Right lobe of liver (tissue), 6 donors: ENCODE data around the gene C2CD2L. TPM values are rescaled to one million over a fixed set of nuclear protein-coding genes. Genes with fewer than 3 reads are reported as not detected.
"Not testable (repeated sequence)": the region's sequence is repeated elsewhere in the genome, so short reads cannot be mapped to it uniquely, and the experiment has no call there.

ENCODE experiments used
- ATAC-seq, 4 donors: fragments of 200-7000 bp; cut with Tn5 transposase; one replicate each; pipeline ENCODE4 v1.9.1; 2020; ENCODE audit warnings: mild to moderate bottlenecking in 4 of 4, moderate library complexity in 4 of 4
- DNase-seq, 3 donors: peaks; one replicate each; pipeline ENCODE4 v3.0.0-alpha.2; 2020
- H3K27ac ChIP-seq, 3 donors: fragments of 200-600 bp; one replicate each; pipeline ENCODE4 v1.8.0; 2022
- H3K27me3 ChIP-seq, 2 donors: fragments of 200-600 bp; one replicate each; pipeline ENCODE4 v1.8.0; 2022
- H3K36me3 ChIP-seq, 4 donors: fragments of 200-600 bp; sonication (generic) in 1 of 4; one replicate each; pipeline versions ENCODE4 v1.5.1 to v1.8.0; 2017 to 2022; ENCODE audit warnings: control low read depth in 1 of 4
- H3K4me1 ChIP-seq, 4 donors: fragments of 200-600 bp; sonication (generic) in 1 of 4; one replicate each; pipeline versions ENCODE4 v1.5.1 to v1.8.0; 2017 to 2022; ENCODE audit warnings: control low read depth in 1 of 4
- H3K4me3 ChIP-seq, 3 donors: fragments of 200-600 bp; one replicate each; pipeline ENCODE4 v1.8.0; 2022
- H3K9me3 ChIP-seq, 4 donors: fragments of 200-600 bp; sonication (generic) in 1 of 4; one replicate each; pipeline versions ENCODE4 v1.5.1 to v1.8.0; 2017 to 2022; ENCODE audit warnings: control low read depth in 1 of 4
- POLR2A ChIP-seq: fragments of 450-650 bp; IDR thresholded peaks from one replicate; pipeline ENCODE4 v1.6.1; 2017; ENCODE audit warnings: antibody characterized with exemption, mild to moderate bottlenecking
- WGBS: methylation state at CpG from one replicate; pipeline ENCODE4 v1.1.6; 2018; ENCODE audit warnings: low coverage, low lambda C conversion rate; ENCODE audit not compliant: insufficient coverage; ENCODE audit errors: missing lambda C conversion rate; 5-methylcytosine and 5-hydroxymethylcytosine counted together
- intact Hi-C, 2 donors: fragments of 100-400 bp; cut with DNase I; formaldehyde crosslinking; loops; one replicate each; pipeline versions ENCODE4 v1.11.2 to v1.14.1; 2022
- long read RNA-seq: library from polyadenylated mRNA; unstranded; transcript quantifications from one replicate; pipeline ENCODE4 v2.0.0, GENCODE V29; 2019
- total RNA-seq, 6 experiments: library from RNA; depleted of rRNA in 2 of 6; stranded (reverse); fragments of >200 nt in 2 of 6; fragmentation: NEBNext Ultra II Directional in 3 of 6; extraction: Animal tissue kit (Norgen Biotek cat#: 25700) in 3 of 6; gene quantifications; one replicate each; pipeline versions ENCODE4 v1.1.0 to v1.2.4, GENCODE V29; 2016 to 2023
- TF ChIP-seq, protein P1 (sequence below), 4 donors: fragments of 200-600 bp in 3 of 4; fragments of 450-650 bp in 1 of 4; IDR thresholded peaks; one replicate each; pipeline versions ENCODE4 v1.5.1 to v1.8.0; 2016 to 2022; ENCODE audit warnings: antibody characterized with exemption in 4 of 4, mild to moderate bottlenecking in 2 of 4
- donor health status: DM: no; HTN: yes; CAD: no.
- donor health status: DM: no; HTN: no; CAD: no.
- donor health status: DM: no; HTN: no; CAD: no.
- donor health status: DM: no; HTN: yes; CAD: no.
- donor health status: DM: no; HTN: yes; CAD: no.

The C2CD2L gene
- 1 to 10 TPM; 5.4 to 9.7 (median 6.5) TPM for total RNA-seq
- long read RNA-seq, partial matches to known transcripts = 0 of 1 reads
- long read RNA-seq, other reads (novel, unspliced or antisense) = 1 of 1 reads

DNA sequence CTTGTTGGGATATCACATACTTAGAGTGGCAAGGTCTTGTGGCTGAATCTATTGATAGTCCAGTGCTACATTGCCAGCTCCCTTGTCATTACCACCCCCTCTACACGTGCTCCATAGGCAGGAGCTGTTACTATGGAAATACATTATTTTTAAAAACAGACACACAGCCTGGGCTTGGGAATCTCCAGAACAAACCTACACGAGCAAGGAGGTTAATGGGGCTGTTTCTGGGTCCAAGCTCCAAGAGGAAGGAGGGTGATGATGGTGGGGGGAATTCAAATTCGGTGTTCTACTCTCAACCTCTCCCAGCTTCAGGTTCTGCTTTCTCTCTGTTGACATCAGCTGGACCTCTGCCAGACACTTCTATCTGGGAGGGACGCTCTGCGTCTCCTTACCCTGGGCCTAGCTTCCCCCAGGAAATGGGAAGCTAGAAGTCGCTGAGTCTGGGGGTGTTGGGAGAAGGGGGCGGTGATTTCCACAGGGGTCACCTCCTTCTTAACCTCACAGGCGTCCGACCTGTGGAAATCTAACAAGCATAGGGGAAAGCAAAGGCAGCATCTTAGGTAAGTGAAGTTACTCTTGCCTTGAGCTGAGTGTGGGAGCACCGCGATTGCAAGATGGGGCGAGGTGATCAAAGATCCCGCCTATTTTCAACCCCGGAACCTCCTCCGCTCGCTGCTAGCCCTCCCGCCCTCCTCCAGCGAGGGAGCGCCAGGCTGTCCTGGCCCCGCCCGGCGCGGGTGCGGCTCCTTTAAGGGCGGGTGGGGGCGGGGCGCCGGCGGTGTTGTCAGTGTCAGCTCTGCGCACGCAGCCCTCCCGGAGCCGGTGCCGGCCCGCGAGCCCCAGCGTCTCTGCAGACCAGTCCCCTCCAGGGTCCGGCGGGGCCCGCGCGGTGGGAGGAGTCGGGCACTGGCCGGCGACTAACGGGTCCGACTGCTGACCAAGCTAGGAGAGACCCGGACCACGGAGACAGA lies at the start of gene C2CD2L:
Gene C2CD2L, plus strand, starts transcription at position 781 of the 974 bp plus-strand sequence. CDS start 398 bp downstream, outside the sequence.
- peak; percentile 82 to 90 (median 88) for ATAC-seq
- 8% methylated on average over 9 of the region's 49 CpGs for WGBS
- Histone ChIP-seq H3K27me3 (no peaks in the 10 kb centered on the region), H3K4me3 (peak within 1 kb of the TSS; percentile 97 to 98 (median 98)), H3K36me3 (peaks cover 0 to 9% (median 6%) of the 10 kb centered on the region in 4 donors), H3K27ac (peak within 1 kb of the TSS; percentile 48 to 75 (median 61)), H3K9me3 (no peaks in the 10 kb centered on the region), H3K4me1 (peaks cover 0 to 28% (median 4%) of the 10 kb centered on the region in 4 donors)
- peak; percentile 63 for TF ChIP-seq POLR2A
- TF ChIP-seq, protein P1, sequence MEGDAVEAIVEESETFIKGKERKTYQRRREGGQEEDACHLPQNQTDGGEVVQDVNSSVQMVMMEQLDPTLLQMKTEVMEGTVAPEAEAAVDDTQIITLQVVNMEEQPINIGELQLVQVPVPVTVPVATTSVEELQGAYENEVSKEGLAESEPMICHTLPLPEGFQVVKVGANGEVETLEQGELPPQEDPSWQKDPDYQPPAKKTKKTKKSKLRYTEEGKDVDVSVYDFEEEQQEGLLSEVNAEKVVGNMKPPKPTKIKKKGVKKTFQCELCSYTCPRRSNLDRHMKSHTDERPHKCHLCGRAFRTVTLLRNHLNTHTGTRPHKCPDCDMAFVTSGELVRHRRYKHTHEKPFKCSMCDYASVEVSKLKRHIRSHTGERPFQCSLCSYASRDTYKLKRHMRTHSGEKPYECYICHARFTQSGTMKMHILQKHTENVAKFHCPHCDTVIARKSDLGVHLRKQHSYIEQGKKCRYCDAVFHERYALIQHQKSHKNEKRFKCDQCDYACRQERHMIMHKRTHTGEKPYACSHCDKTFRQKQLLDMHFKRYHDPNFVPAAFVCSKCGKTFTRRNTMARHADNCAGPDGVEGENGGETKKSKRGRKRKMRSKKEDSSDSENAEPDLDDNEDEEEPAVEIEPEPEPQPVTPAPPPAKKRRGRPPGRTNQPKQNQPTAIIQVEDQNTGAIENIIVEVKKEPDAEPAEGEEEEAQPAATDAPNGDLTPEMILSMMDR (IDR thresholded peaks at IDR 0.05) = no peak
- DNase-seq = peak; percentile 90 to 92 (median 90)
- intact Hi-C loops = no loop called here

DNA sequence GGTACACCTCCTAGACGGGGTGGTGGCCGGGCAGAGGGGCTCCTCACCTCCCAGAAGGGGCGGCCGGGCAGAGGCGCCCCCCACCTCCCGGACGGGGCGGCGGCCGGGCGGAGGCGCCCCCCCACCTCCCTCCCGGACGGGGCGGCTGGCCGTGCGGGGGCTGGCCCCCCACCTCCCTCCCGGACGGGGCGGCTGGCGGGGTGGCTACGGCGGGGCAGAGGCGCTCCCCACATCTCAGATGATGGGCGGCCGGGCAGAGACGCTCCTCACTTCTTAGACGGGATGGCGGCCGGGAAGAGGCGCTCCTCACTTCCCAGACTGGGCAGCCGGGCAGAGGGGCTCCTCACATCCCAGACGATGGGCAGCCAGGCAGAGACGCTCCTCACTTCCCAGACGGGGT lies 48.0 kb upstream of the C2CD2L start:
- H3K27ac ChIP-seq, DNase-seq, H3K9me3 ChIP-seq, ATAC-seq, H3K4me3 ChIP-seq, H3K27me3 ChIP-seq, intact Hi-C loops: not testable (repeated sequence)
- 76% methylated on average over 5 of the region's 35 CpGs for WGBS
- H3K36me3 ChIP-seq = peaks cover 3 to 10% (median 8%) of the 10 kb centered on the region in 4 donors
- peaks cover 0 to 28% (median 3%) of the 10 kb centered on the region in 4 donors for H3K4me1 ChIP-seq

DNA sequence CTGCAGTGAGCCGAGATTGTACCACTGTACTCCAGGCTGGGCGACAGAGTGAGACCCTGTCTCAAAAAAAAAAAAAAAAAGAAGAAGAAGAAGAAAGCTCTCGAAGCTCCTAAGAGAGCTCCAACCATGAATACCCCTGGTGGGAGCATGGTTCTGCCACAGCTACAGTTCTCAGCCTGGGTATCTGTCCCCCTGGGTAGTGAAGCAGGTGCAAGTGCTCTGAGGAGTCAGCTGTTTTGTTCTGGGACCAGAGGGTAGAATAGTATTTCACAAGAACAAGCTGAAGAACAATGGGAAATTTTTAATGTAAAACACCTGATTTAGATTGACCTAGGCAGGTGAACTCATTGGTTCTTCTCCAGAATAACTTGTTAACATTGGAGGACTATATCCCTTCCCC lies 45.9 kb upstream of the C2CD2L start:
- intact Hi-C loops = no loop called here
- Histone ChIP-seq H3K4me3 (no peak overlapping the region), H3K36me3 (no peaks in the 10 kb centered on the region), H3K4me1 (peaks cover 0 to 18% (median 3%) of the 10 kb centered on the region in 4 donors), H3K27ac (no peak overlapping the region), H3K27me3 (no peaks in the 10 kb centered on the region), H3K9me3 (no peaks in the 10 kb centered on the region)
- WGBS = 93% methylated on average over 3 of the region's 3 CpGs
- ATAC-seq (no peak), DNase-seq (no peak)
- TF ChIP-seq, protein P1 (IDR thresholded peaks at IDR 0.05) = no peak
- no peak for TF ChIP-seq POLR2A

DNA sequence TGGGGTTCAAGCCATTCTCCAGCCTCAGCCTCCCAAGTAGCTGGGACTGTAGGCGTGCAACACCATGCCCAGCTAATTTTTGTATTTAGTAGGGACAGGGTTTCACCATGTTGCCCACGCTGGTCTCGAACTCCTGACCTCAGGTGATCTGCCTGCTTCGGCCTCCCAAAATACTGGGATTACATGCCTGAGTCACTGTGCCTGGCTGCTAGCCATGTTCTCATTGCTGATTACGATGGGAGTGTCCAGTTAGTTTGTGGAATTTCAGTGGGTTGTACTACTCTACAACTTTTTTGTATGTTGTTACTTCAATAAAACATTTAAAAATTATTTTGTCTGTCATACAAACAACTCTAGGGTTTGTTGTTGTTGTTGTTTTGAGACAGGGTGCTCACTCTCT lies 44.4 kb upstream of the C2CD2L start:
- intact Hi-C loops = no loop called here
- Histone ChIP-seq H3K27ac (no peak overlapping the region), H3K9me3 (no peaks in the 10 kb centered on the region), H3K4me3 (no peak overlapping the region), H3K27me3 (no peaks in the 10 kb centered on the region), H3K36me3 (no peaks in the 10 kb centered on the region), H3K4me1 (peaks cover 0 to 24% (median 3%) of the 10 kb centered on the region in 4 donors)
- DNase-seq = peak in 1 of 3 donors; percentile 49
- no peak for ATAC-seq
- TF ChIP-seq, protein P1 (IDR thresholded peaks at IDR 0.05) = no peak
- no peak for TF ChIP-seq POLR2A
- 44% methylated on average over 4 of the region's 5 CpGs for WGBS

DNA sequence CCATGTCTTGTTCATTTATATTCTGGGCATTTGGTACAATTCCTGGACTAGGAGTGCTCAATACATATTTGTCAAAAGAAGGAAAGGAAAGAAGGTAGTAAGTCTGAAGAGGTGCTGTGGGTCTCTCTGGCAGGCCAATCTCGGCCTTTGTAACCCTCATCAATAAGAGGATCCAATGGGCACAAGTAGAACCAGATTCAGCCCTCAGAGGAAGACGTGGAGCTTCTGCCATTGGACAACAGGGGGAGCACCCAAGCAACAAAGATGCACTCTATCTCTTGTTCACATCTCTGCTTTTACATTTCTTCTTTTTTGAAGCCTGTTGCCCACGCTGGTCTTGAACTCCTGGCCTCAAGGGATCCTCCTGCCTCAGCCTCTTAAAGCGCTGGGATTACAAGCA lies 41.8 kb upstream of the C2CD2L start:
- intact Hi-C loops = no loop called here
- no peak for TF ChIP-seq POLR2A
- TF ChIP-seq, protein P1 (IDR thresholded peaks at IDR 0.05) = peak in 3 of 4 donors; percentile 27 to 40 (median 32)
- no peaks in the 10 kb centered on the region for H3K9me3 ChIP-seq
- DNase-seq = no peak
- H3K4me3 ChIP-seq = no peak overlapping the region
- peaks cover 0 to 22% (median 0%) of the 10 kb centered on the region in 4 donors for H3K4me1 ChIP-seq
- H3K27ac ChIP-seq = no peak overlapping the region
- no peaks in the 10 kb centered on the region for H3K27me3 ChIP-seq
- ATAC-seq = no peak
- peaks cover 0 to 5% (median 0%) of the 10 kb centered on the region in 4 donors for H3K36me3 ChIP-seq
- 66% methylated on average over 4 of the region's 4 CpGs for WGBS
